OCI-LY7 (cell line): Measurements from ENCODE around the gene AARS2.

Source experiments
- CTCF ChIP-seq: fragments of 200-600 bp; sonication (generic); conservative IDR thresholded peaks from 2 replicates; pipeline ENCODE4 v1.5.1; 2014; ENCODE audit warnings: mild to moderate bottlenecking, antibody characterized with exemption, low read length, moderate library complexity, mixed read lengths
- EZH2phosphoT487 ChIP-seq: fragments of 200-600 bp; sonication (generic); IDR thresholded peaks from 2 replicates; pipeline ENCODE4 v1.6.1; 2018; ENCODE audit warnings: low read depth, borderline replicate concordance, mild to moderate bottlenecking, mixed run types, antibody characterized with exemption, low read length, moderate library complexity, mixed read lengths

GRCh38 chr6:44269178-44269920 lies 43.8 kb downstream of the AARS2 start:
- no peak for TF ChIP-seq CTCF
- no peak for TF ChIP-seq EZH2phosphoT487
